GM12892 (cell line): ENCODE results near the gene SORCS3.
"Not testable (repeated sequence)": the region's sequence is repeated elsewhere in the genome, so short reads cannot be mapped to it uniquely, and the experiment has no call there.

Experiments
- POLR2A ChIP-seq: IDR thresholded peaks from 2 replicates; pipeline ENCODE4 v1.6.1; 2011; ENCODE audit warnings: low read depth, low read length, control low read depth
- POLR2AphosphoS5 ChIP-seq: IDR thresholded peaks from 2 replicates; pipeline ENCODE4 v1.6.1; 2011; ENCODE audit warnings: low read depth, low read length, control low read depth
- TAF1 ChIP-seq: IDR thresholded peaks from 2 replicates; pipeline ENCODE4 v1.6.1; 2011; ENCODE audit warnings: low read depth, mild to moderate bottlenecking, control low read depth, low read length, borderline replicate concordance

- not testable (repeated sequence) for TF ChIP-seq POLR2AphosphoS5, POLR2A, TAF1
Measured at GRCh38 chr10:104703262-104703661, 62.2 kb downstream of the SORCS3 start.
